ENCODE results near the gene GALNT10. TPM values are rescaled to one million over a fixed set of nuclear protein-coding genes. Genes with fewer than 3 reads are reported as not detected.

GALNT10 gene
- total RNA-seq, 1 donor from 2014 or later, result 10.4 TPM

- Histone ChIP-seq H3K27ac (ENCODE audit: low read depth, low read length) (no peak overlapping the region), H3K36me3 (ENCODE audit: control insufficient read depth in 3 of 3, insufficient read depth in 3 of 3, low read length in 3 of 3) (no peaks in the 10 kb centered on the region), H3K4me1 (ENCODE audit: control insufficient read depth in 3 of 3, insufficient read depth in 3 of 3, low read length in 3 of 3) (no peaks in the 10 kb centered on the region), H3K9ac (ENCODE audit: low read depth in 1 of 3, low read length in 3 of 3) (no peak overlapping the region), H3K4me3 (ENCODE audit: low read length in 3 of 3) (no peak overlapping the region), H3K9me3 (ENCODE audit: control insufficient read depth in 3 of 3, low read length in 3 of 3) (peaks cover 0 to 4% (median 0%) of the 10 kb centered on the region in 3 donors), H3K27me3 (ENCODE audit: control insufficient read depth in 3 of 3, insufficient read depth in 3 of 3, low read length in 3 of 3) (no peaks in the 10 kb centered on the region)
These were observed 38.2 kb downstream of the GALNT10 start for GRCh38 chr5:154228696-154229095.

GRCh38 chr5:154230526-154230925 lies 40.0 kb downstream of the GALNT10 start:
- Histone ChIP-seq H3K4me1 (ENCODE audit: control insufficient read depth in 3 of 3, insufficient read depth in 3 of 3, low read length in 3 of 3) (peaks cover 0 to 7% (median 3%) of the 10 kb centered on the region in 3 donors), H3K4me3 (ENCODE audit: low read length in 3 of 3) (no peak overlapping the region), H3K9ac (ENCODE audit: low read depth in 1 of 3, low read length in 3 of 3) (no peak overlapping the region), H3K27ac (ENCODE audit: low read depth, low read length) (no peak overlapping the region), H3K27me3 (ENCODE audit: control insufficient read depth in 3 of 3, insufficient read depth in 3 of 3, low read length in 3 of 3) (no peaks in the 10 kb centered on the region), H3K36me3 (ENCODE audit: control insufficient read depth in 3 of 3, insufficient read depth in 3 of 3, low read length in 3 of 3) (no peaks in the 10 kb centered on the region), H3K9me3 (ENCODE audit: control insufficient read depth in 3 of 3, low read length in 3 of 3) (peaks cover 0 to 4% (median 0%) of the 10 kb centered on the region in 3 donors)

- Histone ChIP-seq H3K27me3 (ENCODE audit: control insufficient read depth in 3 of 3, insufficient read depth in 3 of 3, low read length in 3 of 3) (no peaks in the 10 kb centered on the region), H3K4me3 (ENCODE audit: low read length in 3 of 3) (no peak overlapping the region), H3K4me1 (ENCODE audit: control insufficient read depth in 3 of 3, insufficient read depth in 3 of 3, low read length in 3 of 3) (peaks cover 2 to 9% (median 7%) of the 10 kb centered on the region in 3 donors), H3K27ac (ENCODE audit: low read depth, low read length) (no peak overlapping the region), H3K9ac (ENCODE audit: low read depth in 1 of 3, low read length in 3 of 3) (no peak overlapping the region), H3K36me3 (ENCODE audit: control insufficient read depth in 3 of 3, insufficient read depth in 3 of 3, low read length in 3 of 3) (no peaks in the 10 kb centered on the region), H3K9me3 (ENCODE audit: control insufficient read depth in 3 of 3, low read length in 3 of 3) (no peaks in the 10 kb centered on the region)
These were observed 44.0 kb downstream of the GALNT10 start for GRCh38 chr5:154234551-154234950.

DNA sequence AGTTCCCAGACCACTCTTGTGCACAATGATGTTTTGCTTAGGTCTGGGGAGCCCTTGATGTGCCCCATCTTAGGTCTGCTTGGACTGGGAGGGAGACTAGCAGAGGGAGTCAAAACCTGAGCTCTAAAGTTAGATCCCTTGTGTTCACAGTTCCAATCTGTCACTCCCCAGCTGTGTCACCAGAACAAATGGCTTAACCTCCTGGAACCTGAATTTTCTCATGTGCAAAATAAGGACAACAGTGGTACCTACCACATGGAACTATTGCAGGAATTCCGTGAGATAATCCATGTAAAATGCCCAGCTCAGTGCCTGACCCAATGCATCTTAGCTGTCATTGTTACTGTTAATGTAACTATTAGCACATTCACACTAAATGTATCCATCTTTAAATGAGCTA lies 45.5 kb downstream of the GALNT10 start:
- H3K4me3 ChIP-seq (ENCODE audit: low read length in 3 of 3), result no peak overlapping the region
- H3K36me3 ChIP-seq (ENCODE audit: control insufficient read depth in 3 of 3, insufficient read depth in 3 of 3, low read length in 3 of 3), result no peaks in the 10 kb centered on the region
- no peaks in the 10 kb centered on the region for H3K27me3 ChIP-seq (ENCODE audit: control insufficient read depth in 3 of 3, insufficient read depth in 3 of 3, low read length in 3 of 3)
- H3K9ac ChIP-seq (ENCODE audit: low read depth in 1 of 3, low read length in 3 of 3), result no peak overlapping the region
- no peaks in the 10 kb centered on the region for H3K9me3 ChIP-seq (ENCODE audit: control insufficient read depth in 3 of 3, low read length in 3 of 3)
- H3K4me1 ChIP-seq (ENCODE audit: control insufficient read depth in 3 of 3, insufficient read depth in 3 of 3, low read length in 3 of 3), result peaks cover 2 to 9% (median 7%) of the 10 kb centered on the region in 3 donors
- H3K27ac ChIP-seq (ENCODE audit: low read depth, low read length), result no peak overlapping the region

DNA sequence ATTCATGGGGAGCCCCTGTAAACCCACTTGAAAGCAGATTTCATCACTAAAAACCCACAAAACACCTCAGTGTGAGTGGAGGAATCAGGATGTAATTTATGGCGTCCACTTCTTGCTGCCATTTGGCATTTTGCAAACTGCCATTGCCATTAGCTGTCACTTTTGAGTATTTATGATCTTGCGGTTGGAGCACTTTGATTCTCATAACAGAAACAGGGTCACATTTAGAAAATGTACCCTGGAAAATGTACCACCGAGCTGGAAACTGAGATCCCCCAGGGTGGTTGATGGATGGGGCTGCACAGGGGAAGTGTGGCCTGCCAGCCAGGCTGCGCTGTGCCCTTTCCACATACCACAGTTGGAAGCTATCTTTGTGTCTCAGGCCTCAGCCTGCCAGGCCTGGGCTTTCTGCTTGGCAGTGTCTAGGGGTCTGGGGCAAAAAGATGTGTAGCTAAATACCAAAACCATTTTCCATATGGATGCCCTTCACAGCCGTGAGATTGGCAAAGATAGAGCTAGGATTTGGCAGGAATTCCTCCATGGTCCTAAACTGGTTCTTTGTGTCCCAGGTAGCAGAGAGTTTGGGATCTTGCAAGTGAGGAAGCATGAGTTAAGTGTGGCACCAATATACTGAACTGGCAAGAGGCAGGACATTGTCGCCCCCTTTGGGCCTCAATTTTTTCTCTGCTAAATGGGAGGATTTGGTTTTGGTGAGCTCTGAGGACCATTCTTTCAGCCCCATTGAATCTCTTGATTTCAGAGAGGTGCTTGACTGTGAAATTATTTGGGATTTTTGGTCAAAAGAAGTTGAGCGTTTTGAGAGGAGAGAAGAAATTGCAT lies 46.2 kb downstream of the GALNT10 start:
- Histone ChIP-seq H3K4me1 (ENCODE audit: control insufficient read depth in 3 of 3, insufficient read depth in 3 of 3, low read length in 3 of 3) (peaks cover 2 to 9% (median 7%) of the 10 kb centered on the region in 3 donors), H3K9ac (ENCODE audit: low read depth in 1 of 3, low read length in 3 of 3) (no peak overlapping the region), H3K27ac (ENCODE audit: low read depth, low read length) (no peak overlapping the region), H3K4me3 (ENCODE audit: low read length in 3 of 3) (no peak overlapping the region), H3K36me3 (ENCODE audit: control insufficient read depth in 3 of 3, insufficient read depth in 3 of 3, low read length in 3 of 3) (no peaks in the 10 kb centered on the region), H3K27me3 (ENCODE audit: control insufficient read depth in 3 of 3, insufficient read depth in 3 of 3, low read length in 3 of 3) (no peaks in the 10 kb centered on the region), H3K9me3 (ENCODE audit: control insufficient read depth in 3 of 3, low read length in 3 of 3) (no peaks in the 10 kb centered on the region)

DNA sequence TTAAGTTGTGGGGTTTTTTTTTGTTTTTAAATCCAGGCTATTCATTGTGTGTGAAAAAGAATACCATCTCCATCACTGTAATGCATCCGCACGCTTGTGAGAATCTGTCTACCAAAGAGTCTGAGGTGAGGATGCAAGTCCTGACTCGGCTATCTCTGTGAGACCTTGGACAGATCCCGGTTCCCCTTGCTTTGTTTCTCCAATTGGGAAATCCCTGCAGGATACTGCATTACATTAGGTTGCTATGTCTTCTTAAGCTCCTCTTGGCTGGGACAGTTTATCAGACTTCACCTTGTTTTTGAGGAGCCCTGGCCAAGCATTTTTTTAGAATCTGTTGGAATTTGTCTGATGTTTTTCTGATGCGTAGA lies 46.8 kb downstream of the GALNT10 start:
- H3K36me3 ChIP-seq (ENCODE audit: control insufficient read depth in 3 of 3, insufficient read depth in 3 of 3, low read length in 3 of 3), result no peaks in the 10 kb centered on the region
- H3K4me3 ChIP-seq (ENCODE audit: low read length in 3 of 3), result no peak overlapping the region
- H3K27me3 ChIP-seq (ENCODE audit: control insufficient read depth in 3 of 3, insufficient read depth in 3 of 3, low read length in 3 of 3), result no peaks in the 10 kb centered on the region
- no peak overlapping the region for H3K9ac ChIP-seq (ENCODE audit: low read depth in 1 of 3, low read length in 3 of 3)
- H3K9me3 ChIP-seq (ENCODE audit: control insufficient read depth in 3 of 3, low read length in 3 of 3), result no peaks in the 10 kb centered on the region
- H3K27ac ChIP-seq (ENCODE audit: low read depth, low read length), result no peak overlapping the region
- peaks cover 2 to 12% (median 7%) of the 10 kb centered on the region in 3 donors for H3K4me1 ChIP-seq (ENCODE audit: control insufficient read depth in 3 of 3, insufficient read depth in 3 of 3, low read length in 3 of 3)

DNA sequence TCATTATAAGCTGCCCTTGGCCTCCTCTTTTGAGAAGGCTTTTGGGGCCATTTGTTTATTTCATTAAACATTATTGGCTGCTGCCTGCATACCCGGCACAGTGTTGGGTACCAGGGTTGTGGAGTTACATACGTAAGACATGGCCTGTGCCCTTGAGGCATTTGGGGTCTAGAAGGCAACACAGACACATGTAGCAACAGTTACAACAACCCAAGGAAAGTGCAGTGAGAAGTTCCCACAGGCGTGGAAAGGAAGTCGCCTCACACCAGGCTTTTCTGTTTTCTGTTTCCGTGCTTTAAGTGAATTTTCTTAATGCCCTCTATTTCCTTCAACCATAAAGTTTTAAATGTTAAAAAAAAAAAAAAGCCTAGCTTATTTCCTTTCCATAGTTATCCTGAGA lies 47.4 kb downstream of the GALNT10 start:
- Histone ChIP-seq H3K4me1 (ENCODE audit: control insufficient read depth in 3 of 3, insufficient read depth in 3 of 3, low read length in 3 of 3) (peaks cover 2 to 15% (median 7%) of the 10 kb centered on the region in 3 donors), H3K27me3 (ENCODE audit: control insufficient read depth in 3 of 3, insufficient read depth in 3 of 3, low read length in 3 of 3) (no peaks in the 10 kb centered on the region), H3K9ac (ENCODE audit: low read depth in 1 of 3, low read length in 3 of 3) (no peak overlapping the region), H3K4me3 (ENCODE audit: low read length in 3 of 3) (no peak overlapping the region), H3K36me3 (ENCODE audit: control insufficient read depth in 3 of 3, insufficient read depth in 3 of 3, low read length in 3 of 3) (no peaks in the 10 kb centered on the region), H3K9me3 (ENCODE audit: control insufficient read depth in 3 of 3, low read length in 3 of 3) (no peaks in the 10 kb centered on the region), H3K27ac (ENCODE audit: low read depth, low read length) (no peak overlapping the region)

GRCh38 chr5:154238776-154239481 lies 48.4 kb downstream of the GALNT10 start:
- Histone ChIP-seq H3K27ac (ENCODE audit: low read depth, low read length) (no peak overlapping the region), H3K4me3 (ENCODE audit: low read length in 3 of 3) (no peak overlapping the region), H3K36me3 (ENCODE audit: control insufficient read depth in 3 of 3, insufficient read depth in 3 of 3, low read length in 3 of 3) (no peaks in the 10 kb centered on the region), H3K4me1 (ENCODE audit: control insufficient read depth in 3 of 3, insufficient read depth in 3 of 3, low read length in 3 of 3) (peaks cover 2 to 15% (median 7%) of the 10 kb centered on the region in 3 donors), H3K9me3 (ENCODE audit: control insufficient read depth in 3 of 3, low read length in 3 of 3) (no peaks in the 10 kb centered on the region), H3K9ac (ENCODE audit: low read depth in 1 of 3, low read length in 3 of 3) (no peak overlapping the region), H3K27me3 (ENCODE audit: control insufficient read depth in 3 of 3, insufficient read depth in 3 of 3, low read length in 3 of 3) (no peaks in the 10 kb centered on the region)

DNA sequence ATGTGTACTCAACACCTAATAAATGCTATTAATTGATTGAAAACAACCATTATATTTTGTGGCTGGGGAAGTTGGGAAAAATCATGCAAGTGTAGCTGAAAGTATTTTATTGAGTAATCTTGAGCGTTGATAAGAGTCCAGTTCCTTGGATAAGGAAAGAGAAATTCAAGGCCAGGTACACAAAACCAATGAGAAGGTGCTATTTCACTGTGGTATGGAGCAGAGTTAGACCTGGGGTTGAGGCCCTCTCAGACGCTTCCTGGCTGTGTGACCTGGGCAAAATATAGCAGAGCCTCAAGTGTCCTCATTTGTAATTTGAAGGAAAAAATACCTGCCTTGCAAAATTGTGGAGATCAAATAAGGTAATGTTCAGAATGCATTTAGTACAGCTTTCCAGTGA lies 50.1 kb downstream of the GALNT10 start:
- Histone ChIP-seq H3K27me3 (ENCODE audit: control insufficient read depth in 3 of 3, insufficient read depth in 3 of 3, low read length in 3 of 3) (no peaks in the 10 kb centered on the region), H3K4me3 (ENCODE audit: low read length in 3 of 3) (no peak overlapping the region), H3K9me3 (ENCODE audit: control insufficient read depth in 3 of 3, low read length in 3 of 3) (peaks cover 0 to 3% (median 0%) of the 10 kb centered on the region in 3 donors), H3K27ac (ENCODE audit: low read depth, low read length) (no peak overlapping the region), H3K4me1 (ENCODE audit: control insufficient read depth in 3 of 3, insufficient read depth in 3 of 3, low read length in 3 of 3) (peaks cover 0 to 12% (median 2%) of the 10 kb centered on the region in 3 donors), H3K9ac (ENCODE audit: low read depth in 1 of 3, low read length in 3 of 3) (no peak overlapping the region), H3K36me3 (ENCODE audit: control insufficient read depth in 3 of 3, insufficient read depth in 3 of 3, low read length in 3 of 3) (peaks cover 0 to 2% (median 0%) of the 10 kb centered on the region in 3 donors)

DNA sequence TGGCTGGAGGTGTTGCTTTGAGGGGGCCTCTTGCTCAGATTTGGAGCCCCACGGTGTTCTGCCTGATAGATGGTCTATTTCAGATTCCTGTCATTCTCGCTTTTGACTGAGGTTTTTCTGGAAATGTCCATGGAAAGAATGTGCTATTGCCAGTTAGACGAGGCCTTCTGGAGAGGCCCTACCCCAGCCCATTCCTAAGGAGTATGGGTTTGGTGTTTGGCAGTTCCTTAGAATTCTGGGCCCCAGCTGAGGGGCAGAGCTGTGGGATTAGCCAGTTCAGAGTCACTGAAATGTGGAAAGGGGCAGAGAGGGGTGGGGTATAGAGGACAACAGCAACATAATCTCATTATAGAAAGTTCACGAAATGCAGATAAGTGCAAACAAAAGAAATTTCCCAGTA lies 50.5 kb downstream of the GALNT10 start:
- Histone ChIP-seq H3K4me1 (ENCODE audit: control insufficient read depth in 3 of 3, insufficient read depth in 3 of 3, low read length in 3 of 3) (peaks cover 0 to 12% (median 2%) of the 10 kb centered on the region in 3 donors), H3K27ac (ENCODE audit: low read depth, low read length) (no peak overlapping the region), H3K9me3 (ENCODE audit: control insufficient read depth in 3 of 3, low read length in 3 of 3) (peaks cover 0 to 3% (median 0%) of the 10 kb centered on the region in 3 donors), H3K27me3 (ENCODE audit: control insufficient read depth in 3 of 3, insufficient read depth in 3 of 3, low read length in 3 of 3) (no peaks in the 10 kb centered on the region), H3K4me3 (ENCODE audit: low read length in 3 of 3) (no peak overlapping the region), H3K36me3 (ENCODE audit: control insufficient read depth in 3 of 3, insufficient read depth in 3 of 3, low read length in 3 of 3) (peaks cover 0 to 2% (median 0%) of the 10 kb centered on the region in 3 donors), H3K9ac (ENCODE audit: low read depth in 1 of 3, low read length in 3 of 3) (no peak overlapping the region)
